SU-DHL-6 (cell line): ENCODE data around the gene TMED10.
A peak's percentile ranks its signal among the peaks of the same experiment; 100 is the strongest.

Experiments
- H2AFZ ChIP-seq: fragments of 200-600 bp; sonication (generic); 2 replicates; pipeline ENCODE4 v1.6.1; 2014; ENCODE audit warnings: low read depth, mild to moderate bottlenecking, moderate library complexity, mixed read lengths, antibody characterized with exemption, low read length; ENCODE audit not compliant: severe bottlenecking
- H3F3A ChIP-seq: fragments of 200-600 bp; shearing (Covaris generic); 2 replicates; pipeline ENCODE4 v1.6.0; 2016; ENCODE audit warnings: antibody characterized with exemption, mild to moderate bottlenecking; ENCODE audit not compliant: insufficient read depth
- H3K27ac ChIP-seq: fragments of 200-600 bp; sonication (generic); 2 replicates; pipeline ENCODE4 v1.5.1; 2016; ENCODE audit warnings: low read depth, mild to moderate bottlenecking, low read length, moderate library complexity, mixed read lengths
- H3K27me3 ChIP-seq: fragments of 200-600 bp; sonication (generic), shearing (Covaris generic); 2 replicates; pipeline ENCODE4 v1.6.0; 2014; ENCODE audit warnings: mild to moderate bottlenecking, low read length
- H3K36me3 ChIP-seq: fragments of 200-600 bp; sonication (generic); 2 replicates; pipeline ENCODE4 v1.6.1; 2014; ENCODE audit warnings: mild to moderate bottlenecking, low read length, mixed read lengths
- H3K4me2 ChIP-seq: fragments of 300-600, 200-600 bp; shearing (Covaris generic), sonication (generic); 2 replicates; pipeline ENCODE4 v1.6.0; 2014; ENCODE audit warnings: low read length, low read depth, mild to moderate bottlenecking; ENCODE audit not compliant: poor library complexity, severe bottlenecking
- H3K4me3 ChIP-seq: fragments of 200-600 bp; sonication (generic); 2 replicates; pipeline ENCODE4 v1.5.1; 2014; ENCODE audit warnings: antibody characterized with exemption, low read length, mild to moderate bottlenecking, mixed read lengths; ENCODE audit not compliant: insufficient read depth, poor library complexity, severe bottlenecking
- H3K79me2 ChIP-seq: fragments of 200-600 bp; sonication (generic); 2 replicates; pipeline ENCODE4 v1.6.1; 2014; ENCODE audit warnings: mild to moderate bottlenecking, low read length, moderate library complexity; ENCODE audit not compliant: insufficient read depth
- H3K9ac ChIP-seq: fragments of 200-600 bp; sonication (generic); 2 replicates; pipeline ENCODE4 v1.7.0; 2014; ENCODE audit warnings: mild to moderate bottlenecking, low read length
- H3K9me2 ChIP-seq: fragments of 200-600 bp; sonication (generic); replicated peaks from 2 replicates; pipeline ENCODE4 v1.6.1; 2014; ENCODE audit warnings: low read length; ENCODE audit not compliant: insufficient read depth
- H3K9me3 ChIP-seq: fragments of 200-600 bp; sonication (generic); 2 replicates; pipeline ENCODE4 v1.6.1; 2014; ENCODE audit warnings: low read length, mixed read lengths; ENCODE audit not compliant: insufficient read depth
- H4K20me1 ChIP-seq: fragments of 200-600 bp; sonication (generic); 2 replicates; pipeline ENCODE4 v1.6.1; 2014; ENCODE audit warnings: low read depth, mild to moderate bottlenecking, antibody characterized with exemption, low read length, moderate library complexity, mixed read lengths
- EZH2phosphoT487 ChIP-seq: fragments of 200-600 bp; sonication (generic), shearing (Covaris generic); conservative IDR thresholded peaks from 2 replicates; pipeline ENCODE4 v1.6.1; 2018; ENCODE audit warnings: mild to moderate bottlenecking, antibody characterized with exemption, low read length, moderate library complexity, mixed read lengths
- TF ChIP-seq, protein P1 (sequence below): fragments of 200-600 bp; sonication (generic); IDR thresholded peaks from one replicate; pipeline ENCODE4 v1.5.1; 2017; ENCODE audit warnings: antibody characterized with exemption, mild to moderate bottlenecking, low read length, moderate library complexity; ENCODE audit not compliant: insufficient read depth, poor library complexity, severe bottlenecking

The TMED10 gene

DNA sequence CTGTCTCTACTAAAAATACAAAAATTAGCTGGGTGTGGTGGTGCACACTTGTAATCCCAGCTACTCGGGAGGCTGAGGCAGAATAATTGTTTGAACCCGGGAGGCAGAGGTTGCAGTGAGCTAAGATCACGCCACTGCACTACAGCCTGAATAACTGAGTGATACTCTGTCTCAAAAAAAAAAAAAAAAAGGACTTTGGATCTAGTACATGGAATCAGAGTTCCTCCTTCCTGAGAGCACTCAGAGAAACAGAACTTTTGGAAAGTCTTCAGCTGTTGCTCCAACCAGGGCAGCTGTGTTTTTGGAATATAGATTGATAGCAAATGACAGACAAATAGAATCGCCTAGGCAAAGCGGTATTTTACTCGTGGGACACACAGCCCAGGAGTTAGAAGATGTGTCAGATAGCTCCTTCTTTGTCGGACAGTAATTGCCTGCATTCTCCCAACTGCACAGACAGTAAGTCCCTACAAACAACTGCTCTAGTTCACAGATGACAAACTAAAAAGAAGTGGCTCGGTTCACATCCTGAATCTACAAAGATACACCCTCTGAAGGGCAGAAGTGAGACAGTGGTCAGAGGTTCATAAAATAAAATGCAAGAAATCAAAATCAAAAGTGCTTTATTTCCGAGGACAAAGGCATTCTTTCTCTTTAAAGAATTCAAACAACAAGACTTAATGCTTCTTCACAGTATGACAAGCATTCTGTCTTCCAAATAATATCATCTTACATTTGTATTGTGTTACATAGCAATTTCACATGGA is 32.5 kb downstream of the TMED10 start:
- Histone ChIP-seq H3F3A (no peaks in the 10 kb centered on the region; the same call in 1 of the 2 replicates), H3K36me3 (no peaks in the 10 kb centered on the region), H3K9me2 (no peaks in the 10 kb centered on the region), H3K79me2 (peaks cover 7% of the 10 kb centered on the region; the same call in 1 of the 2 replicates), H2AFZ (no peak overlapping the region), H3K4me3 (no peak overlapping the region), H3K4me2 (no peak overlapping the region), H3K27ac (no peak overlapping the region), H3K27me3 (no peaks in the 10 kb centered on the region), H3K9me3 (no peaks in the 10 kb centered on the region), H3K9ac (no peak overlapping the region), H4K20me1 (no peaks in the 10 kb centered on the region)
- TF ChIP-seq EZH2phosphoT487: no peak
- TF ChIP-seq, protein P1, sequence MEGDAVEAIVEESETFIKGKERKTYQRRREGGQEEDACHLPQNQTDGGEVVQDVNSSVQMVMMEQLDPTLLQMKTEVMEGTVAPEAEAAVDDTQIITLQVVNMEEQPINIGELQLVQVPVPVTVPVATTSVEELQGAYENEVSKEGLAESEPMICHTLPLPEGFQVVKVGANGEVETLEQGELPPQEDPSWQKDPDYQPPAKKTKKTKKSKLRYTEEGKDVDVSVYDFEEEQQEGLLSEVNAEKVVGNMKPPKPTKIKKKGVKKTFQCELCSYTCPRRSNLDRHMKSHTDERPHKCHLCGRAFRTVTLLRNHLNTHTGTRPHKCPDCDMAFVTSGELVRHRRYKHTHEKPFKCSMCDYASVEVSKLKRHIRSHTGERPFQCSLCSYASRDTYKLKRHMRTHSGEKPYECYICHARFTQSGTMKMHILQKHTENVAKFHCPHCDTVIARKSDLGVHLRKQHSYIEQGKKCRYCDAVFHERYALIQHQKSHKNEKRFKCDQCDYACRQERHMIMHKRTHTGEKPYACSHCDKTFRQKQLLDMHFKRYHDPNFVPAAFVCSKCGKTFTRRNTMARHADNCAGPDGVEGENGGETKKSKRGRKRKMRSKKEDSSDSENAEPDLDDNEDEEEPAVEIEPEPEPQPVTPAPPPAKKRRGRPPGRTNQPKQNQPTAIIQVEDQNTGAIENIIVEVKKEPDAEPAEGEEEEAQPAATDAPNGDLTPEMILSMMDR: no peak

DNA sequence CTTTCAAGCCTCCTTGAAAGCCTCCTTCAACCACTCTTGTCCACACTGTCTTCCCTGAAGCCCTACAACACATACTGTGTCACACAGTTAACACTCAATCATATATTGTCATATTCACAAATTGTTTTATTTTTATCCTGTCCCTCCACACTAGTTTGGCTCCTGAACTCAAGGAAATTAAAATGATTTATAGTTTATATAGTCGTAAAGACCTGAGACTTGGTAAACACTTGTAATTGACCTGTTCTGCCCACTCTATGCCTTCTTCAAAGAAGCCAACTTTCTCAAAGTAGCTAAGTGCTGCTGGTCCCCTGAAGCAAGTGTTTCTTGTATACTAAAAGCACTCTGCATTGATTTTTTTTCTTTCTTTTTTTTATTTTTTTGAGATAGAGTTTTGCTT is 33.9 kb downstream of the TMED10 start:
- no peak overlapping the region for H2AFZ ChIP-seq
- H3K27ac ChIP-seq: no peak overlapping the region
- no peak overlapping the region for H3K9ac ChIP-seq
- TF ChIP-seq, protein P1: no peak
- no peak for TF ChIP-seq EZH2phosphoT487
- H3K4me2 ChIP-seq: no peak overlapping the region
- H4K20me1 ChIP-seq: no peaks in the 10 kb centered on the region; the same call in 1 of the 2 replicates
- H3K9me2 ChIP-seq: no peaks in the 10 kb centered on the region
- H3K9me3 ChIP-seq: no peaks in the 10 kb centered on the region
- H3K4me3 ChIP-seq: no peak overlapping the region
- no peaks in the 10 kb centered on the region; the same call in 1 of the 2 replicates for H3F3A ChIP-seq
- H3K79me2 ChIP-seq: peaks cover 11% of the 10 kb centered on the region; the same call in 1 of the 2 replicates
- no peaks in the 10 kb centered on the region for H3K27me3 ChIP-seq
- no peaks in the 10 kb centered on the region for H3K36me3 ChIP-seq

GRCh38 chr14:75141967-75142366 is 34.4 kb downstream of the TMED10 start:
- no peaks in the 10 kb centered on the region for H3K27me3 ChIP-seq
- H3K27ac ChIP-seq: no peak overlapping the region
- H3K9me2 ChIP-seq: no peaks in the 10 kb centered on the region
- H2AFZ ChIP-seq: no peak overlapping the region
- H4K20me1 ChIP-seq: no peaks in the 10 kb centered on the region; the same call in 1 of the 2 replicates
- no peak overlapping the region for H3K4me3 ChIP-seq
- H3K79me2 ChIP-seq: peaks cover 11% of the 10 kb centered on the region; the same call in 1 of the 2 replicates
- no peak overlapping the region for H3K9ac ChIP-seq
- no peak overlapping the region for H3K4me2 ChIP-seq
- TF ChIP-seq, protein P1: peak; percentile 23
- no peak for TF ChIP-seq EZH2phosphoT487
- no peaks in the 10 kb centered on the region for H3K9me3 ChIP-seq
- H3K36me3 ChIP-seq: no peaks in the 10 kb centered on the region
- no peaks in the 10 kb centered on the region; the same call in 1 of the 2 replicates for H3F3A ChIP-seq
